Measurements from ENCODE around the gene TFF2.

The TFF2 gene

GRCh38 chr21:42350927-42351426, at the start of gene TFF2:
TSS of gene TFF2 (minus strand) at chr21:42350994. CDS start at chr21:42350957, 37 bp downstream.
- DNase-seq (ENCODE audit: low read depth): no peak
- H3K4me3 ChIP-seq (replicated peaks; ENCODE audit: low read depth, low read length): no peak within 1 kb of the TSS

GRCh38 chr21:42400525-42400924, 49.7 kb upstream of the TFF2 start:
- DNase-seq (ENCODE audit: low read depth): peak; percentile 2
- no peak for TF ChIP-seq CTCF (IDR thresholded peaks at IDR 0.05; ENCODE audit: low read length, missing control alignments)
- no peak overlapping the region for H3K4me3 ChIP-seq (replicated peaks; ENCODE audit: low read depth, low read length)

More at GRCh38 chr21:42350927-42351426, at the start of gene TFF2:
- TF ChIP-seq CTCF (IDR thresholded peaks at IDR 0.05; ENCODE audit: low read length, missing control alignments): no peak

- H3K4me3 ChIP-seq (replicated peaks; ENCODE audit: low read depth, low read length): no peak overlapping the region
- DNase-seq (ENCODE audit: low read depth): no peak
- no peak for TF ChIP-seq CTCF (IDR thresholded peaks at IDR 0.05; ENCODE audit: low read length, missing control alignments)
These were observed 47.7 kb upstream of the TFF2 start for GRCh38 chr21:42398436-42399028.

- no peak for DNase-seq (ENCODE audit: low read depth)
- no peak overlapping the region for H3K4me3 ChIP-seq (replicated peaks; ENCODE audit: low read depth, low read length)
- TF ChIP-seq CTCF (IDR thresholded peaks at IDR 0.05; ENCODE audit: low read length, missing control alignments): no peak
These were observed 47.1 kb upstream of the TFF2 start for GRCh38 chr21:42397746-42398394.

- TF ChIP-seq CTCF (IDR thresholded peaks at IDR 0.05; ENCODE audit: low read length, missing control alignments): no peak
- H3K4me3 ChIP-seq (replicated peaks; ENCODE audit: low read depth, low read length): no peak overlapping the region
- DNase-seq (ENCODE audit: low read depth): no peak
These were observed 46.3 kb upstream of the TFF2 start for GRCh38 chr21:42396799-42397745.

- no peak within 1 kb of the TSS for H3K4me3 ChIP-seq (replicated peaks; ENCODE audit: low read depth, low read length)
- TF ChIP-seq CTCF (IDR thresholded peaks at IDR 0.05; ENCODE audit: low read length, missing control alignments): no peak
- no peak for DNase-seq (ENCODE audit: low read depth)
These were observed 45.3 kb upstream of the TFF2 start, which contains the start of gene TMPRSS3 for GRCh38 chr21:42395905-42396651. TSS of gene TMPRSS3 (minus strand) at chr21:42396052. CDS start at chr21:42395417, 635 bp downstream.
